Effector memory CD8-positive, alpha-beta T cell (primary cell): ENCODE measurements around the gene FBLN5.
"Not testable (repeated sequence)": the region's sequence is repeated elsewhere in the genome, so short reads cannot be mapped to it uniquely, and the experiment has no call there.

Source experiments
- ATAC-seq: fragments of 150-1000 bp; cut with Tn5 transposase; replicated peaks from 2 replicates; pipeline ENCODE4 v1.10.0; 2021; ENCODE audit warnings: mild to moderate bottlenecking, moderate library complexity
- DNase-seq, 3 experiments: peaks; one replicate each; pipeline ENCODE4 v3.0.0; 2021
- H3K27ac Mint-ChIP-seq, 2 donors: one replicate each; pipeline ENCODE4 v1.8.0; 2022; ENCODE audit warnings: mild to moderate bottlenecking in 2 of 2, mixed read lengths in 2 of 2, moderate library complexity in 2 of 2
- H3K27me3 Mint-ChIP-seq, 2 donors: one replicate each; pipeline ENCODE4 v1.8.0; 2022; ENCODE audit warnings: mixed read lengths in 2 of 2
- H3K36me3 Mint-ChIP-seq: one replicate; pipeline ENCODE4 v1.8.0; 2022; ENCODE audit warnings: mild to moderate bottlenecking, moderate library complexity, mixed read lengths; ENCODE audit not compliant: insufficient read depth
- H3K4me1 Mint-ChIP-seq, 2 donors: one replicate each; pipeline ENCODE4 v1.8.0; 2022; ENCODE audit warnings: low read depth in 2 of 2, mixed read lengths in 2 of 2
- H3K4me3 Mint-ChIP-seq, 2 donors: one replicate each; pipeline ENCODE4 v1.8.0; 2022; ENCODE audit warnings: mild to moderate bottlenecking in 2 of 2, mixed read lengths in 2 of 2, moderate library complexity in 2 of 2
- H3K9me3 Mint-ChIP-seq, 2 donors: one replicate each; pipeline ENCODE4 v1.8.0; 2022; ENCODE audit warnings: mixed read lengths in 2 of 2

The FBLN5 gene

GRCh38 chr14:91911474-91912032, 35.9 kb downstream of the FBLN5 start:
- Mint-ChIP-seq H3K4me3 (peak overlapping the region; percentile 31 to 57), H3K27ac (peak overlapping the region in 1 of 2 donors; percentile 38), H3K9me3 (no peaks in the 10 kb centered on the region), H3K27me3 (no peaks in the 10 kb centered on the region), H3K4me1 (peaks cover 17 to 22% of the 10 kb centered on the region in 2 donors), H3K36me3 (no peaks in the 10 kb centered on the region)
- DNase-seq (peak; percentile 21 to 33 (median 26)), ATAC-seq (peak; percentile 92)

GRCh38 chr14:91910196-91910595, 37.3 kb downstream of the FBLN5 start:
- Mint-ChIP-seq H3K9me3 (no peaks in the 10 kb centered on the region), H3K4me1 (peaks cover 21 to 22% of the 10 kb centered on the region in 2 donors), H3K4me3 (no peak overlapping the region), H3K27me3 (no peaks in the 10 kb centered on the region), H3K27ac (peak overlapping the region in 1 of 2 donors; percentile 29), H3K36me3 (no peaks in the 10 kb centered on the region)
- no peak for DNase-seq
- no peak for ATAC-seq

GRCh38 chr14:91906374-91906773, 41.1 kb downstream of the FBLN5 start:
- DNase-seq (no peak), ATAC-seq (no peak)
- no peaks in the 10 kb centered on the region for H3K36me3 Mint-ChIP-seq
- no peak overlapping the region for H3K4me3 Mint-ChIP-seq
- H3K27me3 Mint-ChIP-seq, result no peaks in the 10 kb centered on the region
- H3K4me1 Mint-ChIP-seq, result peaks cover 17 to 21% of the 10 kb centered on the region in 2 donors
- peak overlapping the region in 1 of 2 donors; percentile 30 for H3K27ac Mint-ChIP-seq
- no peaks in the 10 kb centered on the region for H3K9me3 Mint-ChIP-seq

- no peaks in the 10 kb centered on the region for H3K9me3 Mint-ChIP-seq
- no peaks in the 10 kb centered on the region for H3K27me3 Mint-ChIP-seq
- no peaks in the 10 kb centered on the region for H3K36me3 Mint-ChIP-seq
- ATAC-seq (no peak), DNase-seq (no peak)
- no peak overlapping the region for H3K27ac Mint-ChIP-seq
- no peak overlapping the region for H3K4me3 Mint-ChIP-seq
- H3K4me1 Mint-ChIP-seq, result peaks cover 14 to 17% of the 10 kb centered on the region in 2 donors
Measured at GRCh38 chr14:91904956-91905645, 42.4 kb downstream of the FBLN5 start.

DNA sequence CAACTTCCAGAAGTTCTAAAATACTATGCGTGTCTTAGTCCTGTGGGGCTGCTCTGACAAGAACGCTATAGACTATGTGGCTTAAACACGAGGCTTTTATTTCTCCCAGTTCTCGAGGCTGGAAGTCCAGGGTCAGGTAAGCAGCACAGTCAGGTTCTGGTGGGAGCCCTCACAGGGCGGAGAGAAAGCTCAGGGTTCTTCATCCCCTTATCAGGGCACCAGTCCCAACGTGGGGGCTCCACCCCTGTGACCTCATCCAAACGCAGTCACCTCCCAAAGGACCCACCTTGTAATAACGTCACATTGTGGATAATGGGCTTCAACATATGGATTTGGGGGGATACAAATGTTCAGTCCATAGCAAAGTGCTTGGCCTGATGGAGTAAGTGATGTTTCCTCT, 43.0 kb downstream of the FBLN5 start:
- Mint-ChIP-seq H3K27ac (no peak overlapping the region), H3K4me1 (peaks cover 14 to 17% of the 10 kb centered on the region in 2 donors), H3K4me3 (no peak overlapping the region), H3K27me3 (no peaks in the 10 kb centered on the region), H3K9me3 (no peaks in the 10 kb centered on the region), H3K36me3 (no peaks in the 10 kb centered on the region)
- ATAC-seq (no peak), DNase-seq (no peak)

- Mint-ChIP-seq H3K27ac (no peak overlapping the region), H3K36me3 (no peaks in the 10 kb centered on the region), H3K9me3 (no peaks in the 10 kb centered on the region), H3K4me1 (peaks cover 10 to 15% of the 10 kb centered on the region in 2 donors), H3K4me3 (no peak overlapping the region), H3K27me3 (no peaks in the 10 kb centered on the region)
- ATAC-seq (no peak), DNase-seq (no peak)
Measured at GRCh38 chr14:91903070-91903469, 44.4 kb downstream of the FBLN5 start.

DNA sequence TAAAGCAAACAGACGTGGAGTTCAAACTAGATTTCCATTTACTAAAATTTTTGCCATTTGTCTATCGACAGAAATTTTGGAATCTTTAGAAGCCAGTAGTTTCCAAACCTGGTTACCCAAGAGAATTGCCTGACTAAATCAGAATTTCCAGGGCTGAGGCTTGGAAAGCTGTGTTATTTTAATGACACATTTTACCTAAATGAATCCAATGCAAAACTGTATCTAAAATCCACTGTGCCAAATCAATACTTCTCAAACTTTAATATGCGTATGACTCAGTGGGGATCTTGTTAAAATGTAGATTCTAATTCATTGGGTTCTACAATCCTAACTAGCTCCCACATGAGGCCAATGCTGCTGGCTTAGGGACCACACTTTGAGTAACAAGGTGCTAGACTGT, 45.2 kb downstream of the FBLN5 start:
- ATAC-seq (no peak), DNase-seq (no peak)
- no peaks in the 10 kb centered on the region for H3K27me3 Mint-ChIP-seq
- no peaks in the 10 kb centered on the region for H3K9me3 Mint-ChIP-seq
- H3K4me3 Mint-ChIP-seq, result no peak overlapping the region
- no peaks in the 10 kb centered on the region for H3K36me3 Mint-ChIP-seq
- peaks cover 3 to 13% of the 10 kb centered on the region in 2 donors for H3K4me1 Mint-ChIP-seq
- H3K27ac Mint-ChIP-seq, result no peak overlapping the region

DNA sequence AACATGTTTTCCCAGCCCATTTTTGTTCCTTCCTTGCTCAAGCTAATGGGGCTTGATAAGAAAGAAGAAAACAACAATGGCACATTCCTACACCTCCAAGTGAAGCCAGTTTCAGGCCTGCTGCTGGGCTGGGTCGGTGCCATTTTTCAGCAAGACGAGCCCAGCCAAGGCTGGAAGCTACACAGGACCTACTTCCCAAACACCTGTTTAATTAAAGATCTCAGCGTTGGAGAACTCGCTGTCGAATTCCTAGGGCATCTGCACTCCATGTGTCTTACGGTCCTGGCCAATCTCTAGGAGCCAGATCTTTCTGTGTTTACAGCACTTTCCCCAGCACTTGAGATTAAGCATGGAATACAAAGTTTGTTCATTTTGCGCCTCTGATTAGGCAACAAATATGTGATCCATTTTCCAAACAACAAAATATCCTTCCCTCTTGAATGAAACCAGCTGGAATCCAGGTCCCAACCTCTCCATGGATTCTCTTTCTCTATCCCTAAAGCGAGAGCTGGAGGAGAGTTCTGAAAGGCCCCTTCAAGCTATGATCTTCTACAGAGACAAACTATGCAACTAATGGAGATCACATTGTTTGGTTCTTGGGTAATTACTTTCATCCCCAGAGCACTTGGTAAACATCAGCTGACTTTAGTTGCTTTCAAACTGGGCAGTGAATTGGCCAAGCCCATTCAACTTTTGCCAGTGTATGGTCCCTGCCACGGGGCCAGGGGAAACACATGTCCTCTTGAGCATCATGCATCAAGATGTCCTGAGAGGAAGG, 45.9 kb downstream of the FBLN5 start:
- H3K36me3 Mint-ChIP-seq, result no peaks in the 10 kb centered on the region
- ATAC-seq, result no peak
- no peaks in the 10 kb centered on the region for H3K27me3 Mint-ChIP-seq
- no peak overlapping the region for H3K4me3 Mint-ChIP-seq
- peaks cover 0 to 13% of the 10 kb centered on the region in 2 donors for H3K4me1 Mint-ChIP-seq
- no peak overlapping the region for H3K27ac Mint-ChIP-seq
- H3K9me3 Mint-ChIP-seq, result no peaks in the 10 kb centered on the region
- no peak for DNase-seq

DNA sequence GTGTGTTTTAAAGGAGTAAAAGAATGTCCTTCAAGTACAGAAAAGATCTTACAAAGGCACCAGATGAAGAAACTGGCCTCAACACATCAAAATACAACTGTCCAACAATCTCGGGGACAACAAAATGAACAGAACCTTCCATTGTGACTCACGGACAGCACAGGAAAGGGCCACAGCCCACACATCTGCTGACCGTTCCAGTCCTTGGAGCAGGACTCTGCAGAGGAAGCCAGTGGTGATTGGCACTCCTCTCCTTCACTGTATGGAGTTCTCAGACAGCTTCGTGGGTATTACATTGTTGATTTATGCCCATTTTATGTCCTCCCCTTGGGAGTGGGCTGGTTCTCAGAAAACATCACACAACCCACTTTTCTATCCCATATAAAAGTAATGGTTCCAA, 47.7 kb downstream of the FBLN5 start:
- Mint-ChIP-seq H3K4me1 (peaks cover 7 to 15% of the 10 kb centered on the region in 2 donors), H3K9me3 (no peaks in the 10 kb centered on the region), H3K27me3 (no peaks in the 10 kb centered on the region), H3K27ac (no peak overlapping the region), H3K36me3 (no peaks in the 10 kb centered on the region), H3K4me3 (no peak overlapping the region)
- ATAC-seq (no peak), DNase-seq (no peak)

GRCh38 chr14:91899213-91899612, 48.3 kb downstream of the FBLN5 start:
- Mint-ChIP-seq H3K4me3 (no peak overlapping the region), H3K36me3 (no peaks in the 10 kb centered on the region), H3K27ac (no peak overlapping the region), H3K9me3 (no peaks in the 10 kb centered on the region), H3K4me1 (peaks cover 7 to 15% of the 10 kb centered on the region in 2 donors), H3K27me3 (no peaks in the 10 kb centered on the region)
- DNase-seq, result no peak
- no peak for ATAC-seq

GRCh38 chr14:91898372-91898771, 49.1 kb downstream of the FBLN5 start:
- Mint-ChIP-seq H3K9me3 (no peaks in the 10 kb centered on the region), H3K4me3 (no peak overlapping the region), H3K36me3 (no peaks in the 10 kb centered on the region), H3K27me3 (no peaks in the 10 kb centered on the region), H3K27ac (no peak overlapping the region), H3K4me1 (peaks cover 14 to 15% of the 10 kb centered on the region in 2 donors)
- ATAC-seq (no peak), DNase-seq (no peak)

GRCh38 chr14:91897716-91898115, 49.8 kb downstream of the FBLN5 start:
- not testable (repeated sequence) for H3K36me3 Mint-ChIP-seq, DNase-seq, ATAC-seq, H3K27me3 Mint-ChIP-seq, H3K9me3 Mint-ChIP-seq, H3K4me3 Mint-ChIP-seq, H3K27ac Mint-ChIP-seq
- peaks cover 17 to 18% of the 10 kb centered on the region in 2 donors for H3K4me1 Mint-ChIP-seq

DNA sequence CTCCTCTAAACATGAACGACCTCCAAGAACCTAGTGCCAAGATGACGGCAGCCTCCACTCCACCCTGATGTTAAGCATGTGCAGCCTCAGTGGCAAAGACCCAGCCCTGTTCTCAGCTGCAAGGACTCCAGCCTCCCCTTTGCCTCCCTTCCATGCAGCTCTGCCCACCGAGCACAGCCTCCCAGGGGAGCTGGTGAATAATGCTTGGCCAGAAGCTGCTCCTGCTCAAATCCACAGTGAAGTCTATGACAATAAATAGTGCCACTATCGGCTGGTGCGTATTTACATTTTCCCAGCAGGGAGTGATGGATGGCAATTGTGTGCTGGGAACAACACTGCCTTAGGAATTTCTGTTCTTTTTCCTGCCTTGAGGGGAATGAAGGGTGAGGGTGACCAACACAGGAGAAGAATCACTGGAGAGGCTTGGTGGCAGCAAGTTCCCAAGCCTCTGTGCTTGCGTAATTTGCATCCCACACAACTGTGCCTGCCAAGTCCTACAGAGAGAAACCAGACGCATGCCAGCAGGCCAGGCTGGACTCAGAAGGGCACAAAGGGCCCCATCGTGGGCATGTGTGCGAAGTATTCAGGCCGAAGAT, 50.3 kb downstream of the FBLN5 start:
- no peak for DNase-seq
- Mint-ChIP-seq H3K9me3 (no peaks in the 10 kb centered on the region), H3K27me3 (no peaks in the 10 kb centered on the region), H3K4me1 (peaks cover 22 to 23% of the 10 kb centered on the region in 2 donors), H3K4me3 (no peak overlapping the region), H3K27ac (no peak overlapping the region), H3K36me3 (no peaks in the 10 kb centered on the region)
- no peak for ATAC-seq
